OCI-LY7 (cell line): Measurements from ENCODE around the gene CLDN22.

Source experiments
- CTCF ChIP-seq: fragments of 200-600 bp; sonication (generic); conservative IDR thresholded peaks from 2 replicates; pipeline ENCODE4 v1.5.1; 2014; ENCODE audit warnings: mild to moderate bottlenecking, antibody characterized with exemption, low read length, moderate library complexity, mixed read lengths
- EZH2phosphoT487 ChIP-seq: fragments of 200-600 bp; sonication (generic); IDR thresholded peaks from 2 replicates; pipeline ENCODE4 v1.6.1; 2018; ENCODE audit warnings: low read depth, borderline replicate concordance, mild to moderate bottlenecking, mixed run types, antibody characterized with exemption, low read length, moderate library complexity, mixed read lengths

GRCh38 chr4:183300655-183301054 is 19.4 kb downstream of the CLDN22 start:
- no peak for TF ChIP-seq CTCF
- TF ChIP-seq EZH2phosphoT487 = no peak
